GM15510 (cell line): ENCODE results near the gene PEMT.

Experiments used
- POLR2A ChIP-seq: IDR thresholded peaks from 3 replicates; pipeline ENCODE4 v1.6.1; 2011; ENCODE audit warnings: borderline replicate concordance; ENCODE audit not compliant: insufficient read length; ENCODE audit errors: extremely low read depth

PEMT gene

GRCh38 chr17:17487998-17488397, 103.5 kb downstream of the PEMT start:
- no peak for TF ChIP-seq POLR2A

DNA sequence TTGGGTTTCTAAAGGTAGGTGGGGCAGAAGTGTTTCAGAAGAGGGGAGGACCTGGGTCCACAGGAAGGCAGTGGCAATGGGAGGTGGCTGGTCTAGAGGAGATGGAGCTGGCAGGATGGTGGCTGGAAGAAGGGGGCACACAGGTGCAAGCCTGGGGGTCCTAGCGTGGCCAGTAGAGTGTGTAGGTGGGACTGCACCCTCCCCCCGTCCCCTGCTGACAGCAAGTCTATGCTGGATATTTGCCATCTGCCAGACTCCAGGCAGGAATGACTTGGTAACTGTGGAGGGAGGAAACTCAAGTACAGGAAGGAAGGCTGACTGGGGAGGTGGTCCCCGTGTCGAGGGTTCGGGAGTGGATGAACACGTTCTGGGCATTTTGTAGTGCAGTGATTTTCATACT, 106.1 kb downstream of the PEMT start:
- no peak for TF ChIP-seq POLR2A

GRCh38 chr17:17484451-17484899, 107.0 kb downstream of the PEMT start:
- TF ChIP-seq POLR2A: no peak

- no peak for TF ChIP-seq POLR2A
Measured at GRCh38 chr17:17481860-17482259, 109.6 kb downstream of the PEMT start.

DNA sequence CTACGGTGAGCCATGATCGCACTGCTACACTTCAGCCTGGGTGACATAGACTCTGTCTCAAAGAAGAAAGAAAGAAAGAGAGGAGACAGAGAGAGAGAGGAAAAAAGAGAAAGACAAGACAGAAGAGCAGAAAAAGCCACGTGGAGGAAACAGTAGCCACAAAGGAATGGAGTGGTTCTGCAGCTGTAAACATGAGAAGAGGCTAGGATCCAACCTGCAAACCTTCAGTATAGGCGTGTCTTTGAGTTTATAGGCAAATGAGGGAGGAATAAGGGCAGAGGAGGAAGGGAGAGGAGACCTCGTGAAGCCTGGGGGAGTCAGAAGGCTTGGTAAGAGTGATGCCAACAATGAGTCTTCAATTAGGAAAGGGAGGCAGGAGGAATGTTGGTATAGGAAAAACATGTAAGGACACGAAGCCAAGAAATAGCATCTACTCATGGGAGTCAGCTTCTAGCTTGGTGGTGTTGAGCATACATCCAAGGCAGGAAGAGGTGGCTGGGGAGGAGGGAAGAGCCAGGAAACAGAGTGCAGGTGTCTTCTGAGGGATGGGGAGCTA, 110.8 kb downstream of the PEMT start:
- no peak for TF ChIP-seq POLR2A

DNA sequence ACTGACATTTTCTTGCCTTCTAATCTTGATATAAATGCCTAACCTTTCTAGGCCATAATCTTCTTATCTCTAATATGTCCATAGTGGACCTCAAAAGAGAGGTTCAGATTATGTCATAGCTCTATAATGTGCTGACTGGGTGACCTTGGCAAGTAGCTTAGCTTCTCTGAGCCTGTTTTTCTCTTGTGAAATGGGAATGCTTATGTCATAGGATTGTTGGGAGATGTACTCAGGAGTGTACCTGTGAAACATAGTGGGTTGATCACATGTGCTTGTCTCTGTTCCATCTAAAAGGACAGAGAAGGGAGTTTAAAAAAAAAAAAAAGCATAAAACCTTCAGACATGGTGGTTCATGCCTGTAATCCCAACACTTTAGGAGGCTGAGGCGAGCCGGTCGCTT, 112.3 kb downstream of the PEMT start:
- no peak for TF ChIP-seq POLR2A

- TF ChIP-seq POLR2A: peak; percentile 80
Measured at GRCh38 chr17:17476865-17477467, 114.5 kb downstream of the PEMT start, which contains the start of gene MED9. TSS of gene MED9 (plus strand) at chr17:17477000. CDS start at chr17:17477042, 42 bp downstream.

- no peak for TF ChIP-seq POLR2A
Measured at GRCh38 chr17:17474341-17474740, 117.2 kb downstream of the PEMT start.

GRCh38 chr17:17472333-17472920, 119.1 kb downstream of the PEMT start:
- no peak for TF ChIP-seq POLR2A

DNA sequence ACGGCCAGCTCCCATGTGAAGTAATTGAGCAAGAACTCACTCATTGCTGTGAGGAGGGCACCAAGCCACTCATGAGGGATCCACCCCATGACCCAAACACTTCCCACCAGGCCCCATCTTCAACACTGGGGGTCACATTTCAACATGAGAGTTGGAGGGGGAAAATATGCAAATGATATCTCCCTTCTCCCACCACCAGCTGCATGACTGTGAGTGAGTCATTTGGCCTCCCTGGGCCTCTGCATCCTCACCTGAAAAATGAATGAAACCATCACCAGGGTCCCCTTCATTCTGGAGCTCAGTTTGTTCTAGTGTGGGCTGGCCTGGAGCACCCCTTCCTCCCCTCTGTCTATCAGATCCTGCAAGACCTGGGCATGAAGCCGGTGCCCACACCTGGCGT, 121.5 kb downstream of the PEMT start:
- no peak for TF ChIP-seq POLR2A

DNA sequence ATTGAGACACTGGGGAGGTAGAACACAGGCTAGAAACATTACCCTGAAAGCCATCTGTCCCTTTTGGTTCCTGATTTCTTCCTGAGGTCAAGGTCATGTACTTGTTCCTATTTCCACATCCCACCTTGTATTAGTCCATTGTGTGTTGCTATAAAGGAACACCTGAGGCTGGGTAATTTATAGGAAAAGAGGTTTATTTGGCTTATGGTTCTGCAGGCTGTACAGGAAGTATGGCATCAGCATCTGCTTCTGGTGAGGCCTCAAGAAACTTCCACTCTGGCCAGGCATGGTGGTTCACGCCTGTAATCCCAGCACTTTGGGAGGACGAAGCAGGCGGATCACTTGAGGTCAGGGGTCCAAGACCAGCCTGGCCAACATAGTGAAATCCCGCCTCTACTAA, 122.2 kb downstream of the PEMT start:
- TF ChIP-seq POLR2A: no peak

DNA sequence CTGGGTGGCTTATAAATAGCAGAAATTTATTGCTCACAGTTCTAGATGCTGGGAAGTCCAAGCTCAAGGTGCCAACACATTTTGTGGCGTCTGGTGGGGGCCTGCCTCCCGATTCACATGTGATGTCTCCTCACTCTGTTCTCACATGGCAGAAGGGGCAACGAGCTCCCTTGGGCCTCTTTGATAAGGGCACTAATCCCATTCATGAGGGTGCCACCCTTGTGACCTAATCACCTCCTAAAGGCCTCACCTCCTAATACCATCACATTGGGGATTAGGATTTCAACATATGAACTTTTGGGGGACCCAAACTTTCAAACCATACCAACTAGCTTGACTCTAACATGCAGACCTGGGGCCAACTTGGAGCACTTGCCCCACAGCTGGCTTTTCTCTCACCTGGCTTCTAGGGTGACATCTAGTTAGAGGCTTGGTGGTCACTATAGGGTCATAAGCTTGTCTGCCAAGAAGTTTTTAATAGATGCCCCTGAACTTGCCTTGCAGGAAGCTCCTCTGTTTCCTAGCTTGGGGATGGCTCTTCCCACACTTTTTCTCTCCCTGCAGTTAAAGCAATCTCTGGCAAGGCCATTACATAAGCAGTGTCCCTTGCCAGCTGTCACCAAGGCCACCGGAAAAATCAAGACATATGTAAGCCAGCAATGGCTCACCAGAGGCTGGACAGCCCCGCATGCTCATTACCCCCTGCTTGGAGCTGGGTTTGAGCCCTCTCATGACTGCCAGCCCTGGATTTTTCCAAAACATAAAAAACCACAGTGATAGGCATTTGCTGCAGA, 123.1 kb downstream of the PEMT start:
- no peak for TF ChIP-seq POLR2A

DNA sequence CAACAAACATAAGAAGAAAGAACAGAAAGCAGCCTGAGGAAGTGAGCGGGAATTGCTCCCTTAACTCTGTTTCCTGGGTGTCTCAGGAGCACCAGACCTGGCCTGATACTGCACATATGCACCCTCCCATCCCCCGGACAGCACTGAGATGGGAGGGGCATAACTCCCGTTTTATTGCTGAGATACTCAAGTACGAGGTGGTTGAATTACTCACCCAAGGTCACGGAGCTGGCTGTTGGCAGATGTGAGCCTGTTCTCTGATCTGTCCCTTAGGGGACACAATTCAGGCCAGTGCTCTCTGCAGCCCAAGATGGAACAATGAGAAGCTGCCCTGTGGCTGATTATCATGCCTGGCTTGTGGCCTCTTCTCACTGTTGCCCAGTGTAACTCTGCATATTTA, 123.8 kb downstream of the PEMT start:
- no peak for TF ChIP-seq POLR2A

DNA sequence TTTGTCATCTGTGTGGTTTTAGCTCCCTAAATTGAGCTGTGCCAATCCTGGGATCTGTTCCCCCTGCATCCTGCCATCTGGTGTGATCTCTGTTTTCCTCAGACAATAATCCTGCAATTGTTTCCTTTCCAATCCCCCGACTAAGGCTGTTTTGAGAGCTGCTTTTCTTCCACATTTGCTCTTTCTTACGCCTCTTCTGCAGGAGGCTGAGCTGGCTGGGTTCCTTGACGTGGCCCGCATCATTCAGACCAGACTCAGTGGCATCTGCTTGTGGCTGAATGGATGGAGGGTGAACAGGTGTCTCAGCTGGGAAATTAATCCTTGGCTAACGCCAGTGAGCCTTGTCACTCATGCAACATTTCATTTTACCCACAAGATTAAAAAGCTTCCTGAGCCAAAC, 124.5 kb downstream of the PEMT start:
- TF ChIP-seq POLR2A: no peak

GRCh38 chr17:17466511-17466910, 125.0 kb downstream of the PEMT start:
- TF ChIP-seq POLR2A: no peak
